ENCODE measurements around the gene MAPK8IP3. TPM values are rescaled to one million over a fixed set of nuclear protein-coding genes. Genes with fewer than 3 reads are reported as not detected.

The MAPK8IP3 gene
- polyA plus RNA-seq, 1 donor (not counting 4 experiments of a cell fraction or from before 2014, with no cell fraction given): 11.7 TPM

DNA sequence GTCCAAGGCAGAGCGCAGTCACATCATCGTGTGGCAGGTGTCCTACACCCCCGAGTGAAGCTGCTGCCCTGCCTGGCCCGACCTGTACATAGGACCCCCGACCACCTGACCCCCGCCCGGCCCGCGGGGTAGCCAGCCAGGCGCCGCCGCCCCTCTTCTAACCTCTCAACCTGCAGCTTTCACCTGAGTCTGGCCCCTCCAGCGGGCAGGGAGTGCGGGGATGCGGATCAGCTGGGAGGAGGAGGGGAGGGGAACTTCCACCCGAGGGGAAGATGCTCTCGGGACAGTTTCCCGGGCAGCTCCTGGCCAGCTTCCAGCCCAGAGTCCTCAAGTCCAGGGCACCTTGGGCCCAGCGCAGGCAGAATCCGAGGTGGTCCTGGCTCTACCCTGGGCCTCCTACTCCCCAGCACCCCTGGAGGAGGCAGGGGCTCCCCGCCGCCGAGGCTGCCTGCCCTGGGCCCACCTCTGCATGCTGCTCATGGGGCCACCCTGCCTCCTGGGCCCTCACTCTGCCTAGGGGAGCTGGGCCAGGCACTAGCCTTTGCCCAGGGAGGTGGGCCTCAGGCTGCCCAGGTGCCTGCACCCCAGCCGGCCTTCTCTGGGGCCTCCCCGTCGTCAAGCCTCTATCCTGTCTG lies 62.9 kb downstream of the MAPK8IP3 start:
- FAIRE-seq (no peak), DNase-seq (ENCODE audit: low read depth, low spot score) (no peak)
- no peaks in the 10 kb centered on the region for H3K27me3 ChIP-seq (ENCODE audit: control insufficient read depth, extremely low read depth, insufficient read depth, low read length)
- no peak overlapping the region for H3K9ac ChIP-seq (ENCODE audit: control insufficient read depth, extremely low read depth, insufficient read depth, low read length)
- no peak overlapping the region for H3K4me2 ChIP-seq (ENCODE audit: control insufficient read depth, extremely low read depth, insufficient read depth, low read depth, low read length)
- no peaks in the 10 kb centered on the region for H3K9me3 ChIP-seq (ENCODE audit: control insufficient read depth, low read depth, low read length)
- dilution Hi-C loops (cut with MboI; ENCODE audit: extremely low pct_ligation_motif_present, low sequenced_read_pairs): no loop called here
- no peaks in the 10 kb centered on the region for H4K20me1 ChIP-seq (ENCODE audit: control insufficient read depth, extremely low read depth, insufficient read depth, low read length)
- H3K79me2 ChIP-seq (ENCODE audit: control insufficient read depth, insufficient read depth, low read length): peaks cover 16% of the 10 kb centered on the region
- H3K4me3 ChIP-seq (ENCODE audit: control insufficient read depth in 2 of 3, extremely low read depth in 1 of 3, insufficient read depth in 2 of 3, low read depth in 1 of 3, low read length in 3 of 3): no peak overlapping the region
- TF ChIP-seq, protein P1, sequence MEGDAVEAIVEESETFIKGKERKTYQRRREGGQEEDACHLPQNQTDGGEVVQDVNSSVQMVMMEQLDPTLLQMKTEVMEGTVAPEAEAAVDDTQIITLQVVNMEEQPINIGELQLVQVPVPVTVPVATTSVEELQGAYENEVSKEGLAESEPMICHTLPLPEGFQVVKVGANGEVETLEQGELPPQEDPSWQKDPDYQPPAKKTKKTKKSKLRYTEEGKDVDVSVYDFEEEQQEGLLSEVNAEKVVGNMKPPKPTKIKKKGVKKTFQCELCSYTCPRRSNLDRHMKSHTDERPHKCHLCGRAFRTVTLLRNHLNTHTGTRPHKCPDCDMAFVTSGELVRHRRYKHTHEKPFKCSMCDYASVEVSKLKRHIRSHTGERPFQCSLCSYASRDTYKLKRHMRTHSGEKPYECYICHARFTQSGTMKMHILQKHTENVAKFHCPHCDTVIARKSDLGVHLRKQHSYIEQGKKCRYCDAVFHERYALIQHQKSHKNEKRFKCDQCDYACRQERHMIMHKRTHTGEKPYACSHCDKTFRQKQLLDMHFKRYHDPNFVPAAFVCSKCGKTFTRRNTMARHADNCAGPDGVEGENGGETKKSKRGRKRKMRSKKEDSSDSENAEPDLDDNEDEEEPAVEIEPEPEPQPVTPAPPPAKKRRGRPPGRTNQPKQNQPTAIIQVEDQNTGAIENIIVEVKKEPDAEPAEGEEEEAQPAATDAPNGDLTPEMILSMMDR (optimal IDR thresholded peaks at IDR 0.05 in 1 of 3, IDR thresholded peaks at IDR 0.05 in 1 of 3, conservative IDR thresholded peaks at IDR 0.05 in 1 of 3; ENCODE audit: extremely low read depth in 1 of 3, insufficient read depth in 2 of 3, low read length in 3 of 3): no peak
- TF ChIP-seq EZH2 (IDR thresholded peaks at IDR 0.05; ENCODE audit: low read length): no peak
- peaks cover 3 to 19% of the 10 kb centered on the region in 2 experiments for H3K36me3 ChIP-seq (ENCODE audit: control insufficient read depth in 2 of 2, extremely low read depth in 1 of 2, insufficient read depth in 2 of 2, low read length in 2 of 2)
- no peak overlapping the region for H3K27ac ChIP-seq (ENCODE audit: control insufficient read depth, insufficient read depth, low read length)
- H2AFZ ChIP-seq (ENCODE audit: control insufficient read depth, low read length): no peak overlapping the region
- no peaks in the 10 kb centered on the region for H3K9me1 ChIP-seq (ENCODE audit: control insufficient read depth, extremely low read depth, insufficient read depth, low read length)
- H3K4me1 ChIP-seq (ENCODE audit: control insufficient read depth, extremely low read depth, insufficient read depth, low read length): peaks cover 14% of the 10 kb centered on the region

DNA sequence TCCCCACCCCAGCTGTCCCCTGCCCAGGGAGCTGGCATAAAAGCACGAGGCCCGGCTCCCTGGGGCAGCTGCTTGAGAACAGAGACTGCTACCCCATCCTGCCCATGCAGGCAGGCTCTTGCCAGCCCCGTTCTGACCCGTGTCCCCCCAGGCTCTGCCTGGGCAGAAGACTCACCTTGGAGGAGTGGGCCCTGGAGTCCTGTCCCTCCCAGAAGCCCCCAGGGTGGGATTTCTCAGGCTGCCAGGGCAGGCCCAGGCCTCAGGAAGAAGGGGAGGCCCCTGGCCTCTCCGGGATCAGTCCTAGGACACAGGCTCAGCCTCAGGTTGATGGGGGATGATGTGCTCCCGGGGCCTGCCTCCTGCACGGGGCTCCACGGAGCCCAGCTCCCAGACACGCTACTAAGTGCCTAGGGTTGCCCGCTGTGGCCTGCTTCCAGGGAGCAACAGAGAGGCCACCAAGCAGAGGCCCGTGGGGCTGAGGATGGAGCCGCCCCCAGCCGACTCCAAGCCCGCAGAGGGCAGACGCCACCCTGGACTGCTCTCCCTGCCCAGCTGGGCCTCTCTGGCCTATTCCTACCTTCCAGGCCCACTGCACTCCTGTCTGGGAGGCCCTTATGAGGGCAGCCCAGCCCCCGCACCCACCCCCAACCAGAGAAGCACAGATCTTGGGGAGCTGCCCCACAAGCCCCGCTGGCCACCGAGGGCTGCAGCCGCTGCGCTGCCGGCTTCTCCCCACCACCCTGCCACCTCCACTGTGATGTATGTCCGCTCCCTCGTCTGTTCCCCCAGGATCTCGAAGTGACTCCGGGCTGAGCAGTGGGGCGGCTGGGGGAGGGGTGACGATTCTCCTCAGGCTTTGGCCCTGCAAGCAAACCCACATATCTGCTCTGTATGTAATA lies 63.7 kb downstream of the MAPK8IP3 start:
- no peak overlapping the region for H3K27ac ChIP-seq (ENCODE audit: control insufficient read depth, insufficient read depth, low read length)
- dilution Hi-C loops (cut with MboI; ENCODE audit: extremely low pct_ligation_motif_present, low sequenced_read_pairs): no loop called here

More for the DNA sequence above, 63.7 kb downstream of the MAPK8IP3 start:
- DNase-seq (ENCODE audit: low read depth, low spot score) (no peak), FAIRE-seq (no peak)
- H4K20me1 ChIP-seq (ENCODE audit: control insufficient read depth, extremely low read depth, insufficient read depth, low read length): no peaks in the 10 kb centered on the region
- TF ChIP-seq EZH2 (IDR thresholded peaks at IDR 0.05; ENCODE audit: low read length): no peak
- TF ChIP-seq, protein P1 (optimal IDR thresholded peaks at IDR 0.05 in 1 of 3, IDR thresholded peaks at IDR 0.05 in 1 of 3, conservative IDR thresholded peaks at IDR 0.05 in 1 of 3; ENCODE audit: extremely low read depth in 1 of 3, insufficient read depth in 2 of 3, low read length in 3 of 3): no peak
- H3K36me3 ChIP-seq (ENCODE audit: control insufficient read depth in 2 of 2, extremely low read depth in 1 of 2, insufficient read depth in 2 of 2, low read length in 2 of 2): peaks cover 3 to 14% of the 10 kb centered on the region in 2 experiments
- no peaks in the 10 kb centered on the region for H3K9me1 ChIP-seq (ENCODE audit: control insufficient read depth, extremely low read depth, insufficient read depth, low read length)
- no peak overlapping the region for H2AFZ ChIP-seq (ENCODE audit: control insufficient read depth, low read length)
- no peak overlapping the region for H3K9ac ChIP-seq (ENCODE audit: control insufficient read depth, extremely low read depth, insufficient read depth, low read length)
- no peak overlapping the region for H3K4me3 ChIP-seq (ENCODE audit: control insufficient read depth in 2 of 3, extremely low read depth in 1 of 3, insufficient read depth in 2 of 3, low read depth in 1 of 3, low read length in 3 of 3)
- H3K27me3 ChIP-seq (ENCODE audit: control insufficient read depth, extremely low read depth, insufficient read depth, low read length): no peaks in the 10 kb centered on the region
- H3K9me3 ChIP-seq (ENCODE audit: control insufficient read depth, low read depth, low read length): no peaks in the 10 kb centered on the region
- H3K4me1 ChIP-seq (ENCODE audit: control insufficient read depth, extremely low read depth, insufficient read depth, low read length): peaks cover 20% of the 10 kb centered on the region
- H3K4me2 ChIP-seq (ENCODE audit: control insufficient read depth, extremely low read depth, insufficient read depth, low read depth, low read length): no peak overlapping the region
- H3K79me2 ChIP-seq (ENCODE audit: control insufficient read depth, insufficient read depth, low read length): peaks cover 24% of the 10 kb centered on the region

All from keratinocyte (primary cell).